ENCODE results near the gene GHDC.
"Not testable (repeated sequence)": the region's sequence is repeated elsewhere in the genome, so short reads cannot be mapped to it uniquely, and the experiment has no call there.

Gene GHDC

GRCh38 chr17:42193969-42194899 lies at the start of gene GHDC:
Gene GHDC (minus strand): TSS chr17:42194494. CDS start chr17:42193581, 913 bp downstream.
- Histone ChIP-seq H3K4me3 (ENCODE audit: low read length) (peak within 1 kb of the TSS; percentile 57), H3K9me3 (ENCODE audit: insufficient read depth, low read depth, low read length) (no peaks in the 10 kb centered on the region), H3K9ac (ENCODE audit: low read depth, low read length) (peak within 1 kb of the TSS; percentile 60), H3K36me3 (ENCODE audit: insufficient read depth, low read depth, low read length) (no peaks in the 10 kb centered on the region), H3K27ac (ENCODE audit: low read length) (no peak within 1 kb of the TSS), H3K4me1 (ENCODE audit: insufficient read depth, low read length) (no peaks in the 10 kb centered on the region; the same call in 1 of the 2 replicates), H3K27me3 (ENCODE audit: insufficient read depth, low read length) (no peaks in the 10 kb centered on the region)

DNA sequence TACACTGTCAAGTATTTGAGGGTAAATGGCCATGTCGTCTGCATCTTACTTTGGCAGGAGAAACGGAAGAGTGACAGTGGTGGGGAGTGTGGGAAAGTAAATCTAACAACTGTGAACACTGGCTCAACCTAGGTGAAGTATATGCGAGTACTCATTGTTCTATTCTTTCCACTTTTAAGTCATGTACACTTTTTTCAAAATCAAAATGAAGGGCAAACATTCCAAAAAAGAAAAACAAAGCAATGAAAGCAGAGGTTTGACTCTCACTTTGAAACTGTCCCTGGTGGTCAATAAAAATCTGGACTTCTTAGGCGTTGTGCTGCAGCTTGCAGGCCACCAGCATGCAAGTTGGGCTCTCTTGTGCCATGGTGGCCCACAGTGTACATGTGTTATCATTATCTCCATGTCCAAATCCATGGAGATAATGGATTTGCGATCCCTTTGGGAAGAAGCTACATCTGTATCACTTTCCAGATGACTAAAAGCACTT lies 49.2 kb upstream of the GHDC start:
- Histone ChIP-seq H3K9me3 (ENCODE audit: insufficient read depth, low read depth, low read length) (no peaks in the 10 kb centered on the region), H3K36me3 (ENCODE audit: insufficient read depth, low read depth, low read length) (no peaks in the 10 kb centered on the region), H3K27ac (ENCODE audit: low read length) (no peak overlapping the region), H3K4me3 (ENCODE audit: low read length) (no peak overlapping the region), H3K4me1 (ENCODE audit: insufficient read depth, low read length) (no peaks in the 10 kb centered on the region), H3K9ac (ENCODE audit: low read depth, low read length) (no peak overlapping the region), H3K27me3 (ENCODE audit: insufficient read depth, low read length) (no peaks in the 10 kb centered on the region)

DNA sequence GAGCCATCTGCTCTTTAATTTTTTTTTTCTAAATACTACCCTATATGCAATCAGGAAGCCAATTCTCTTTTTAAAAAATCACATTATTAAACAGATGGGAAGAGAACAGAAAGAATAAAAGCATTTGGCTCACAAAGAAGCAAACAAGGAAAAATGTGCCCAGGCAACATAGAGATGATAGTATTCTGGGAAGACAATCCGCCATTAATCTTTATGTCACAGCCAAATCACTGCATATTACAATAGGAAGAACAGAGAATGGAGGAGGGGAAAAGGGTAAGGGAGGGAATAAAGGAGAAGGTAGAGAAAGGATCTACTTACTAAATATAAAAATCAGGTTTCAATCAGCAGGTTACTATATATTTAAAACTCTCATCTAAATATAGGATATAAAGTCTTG lies 47.6 kb upstream of the GHDC start:
- Histone ChIP-seq H3K27me3 (ENCODE audit: insufficient read depth, low read length) (no peaks in the 10 kb centered on the region), H3K27ac (ENCODE audit: low read length) (no peak overlapping the region), H3K9ac (ENCODE audit: low read depth, low read length) (no peak overlapping the region), H3K4me3 (ENCODE audit: low read length) (no peak overlapping the region), H3K4me1 (ENCODE audit: insufficient read depth, low read length) (no peaks in the 10 kb centered on the region), H3K36me3 (ENCODE audit: insufficient read depth, low read depth, low read length) (no peaks in the 10 kb centered on the region), H3K9me3 (ENCODE audit: insufficient read depth, low read depth, low read length) (no peaks in the 10 kb centered on the region)

DNA sequence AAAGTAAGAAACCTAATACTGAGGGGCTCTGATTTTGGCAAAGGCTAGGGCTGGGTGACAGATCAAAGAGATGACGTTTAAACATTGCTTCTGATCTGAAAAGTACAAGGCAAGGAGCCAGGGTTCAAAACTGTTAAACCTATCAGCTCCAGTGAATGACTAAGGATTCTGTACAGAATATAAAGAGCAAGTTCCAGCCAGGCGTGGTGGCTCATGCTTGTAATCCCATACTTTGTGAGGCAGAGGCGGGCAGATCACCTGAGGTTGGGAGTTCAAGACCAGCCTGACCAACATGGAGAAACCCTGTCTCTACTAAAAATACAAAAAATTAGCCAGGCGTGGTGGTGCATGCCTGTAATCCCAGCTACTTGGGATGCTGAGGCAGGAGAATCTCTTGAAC lies 46.6 kb upstream of the GHDC start:
- H3K36me3 ChIP-seq (ENCODE audit: insufficient read depth, low read depth, low read length); H3K9ac ChIP-seq (ENCODE audit: low read depth, low read length); H3K4me3 ChIP-seq (ENCODE audit: low read length); H3K27ac ChIP-seq (ENCODE audit: low read length); H3K4me1 ChIP-seq (ENCODE audit: insufficient read depth, low read length); H3K27me3 ChIP-seq (ENCODE audit: insufficient read depth, low read length); H3K9me3 ChIP-seq (ENCODE audit: insufficient read depth, low read depth, low read length): not testable (repeated sequence)

GRCh38 chr17:42240201-42240600 lies 45.9 kb upstream of the GHDC start:
- Histone ChIP-seq H3K27ac (ENCODE audit: low read length) (no peak overlapping the region), H3K9me3 (ENCODE audit: insufficient read depth, low read depth, low read length) (no peaks in the 10 kb centered on the region), H3K36me3 (ENCODE audit: insufficient read depth, low read depth, low read length) (no peaks in the 10 kb centered on the region), H3K9ac (ENCODE audit: low read depth, low read length) (no peak overlapping the region), H3K4me1 (ENCODE audit: insufficient read depth, low read length) (no peaks in the 10 kb centered on the region), H3K27me3 (ENCODE audit: insufficient read depth, low read length) (no peaks in the 10 kb centered on the region), H3K4me3 (ENCODE audit: low read length) (no peak overlapping the region)

GRCh38 chr17:42239576-42239975 lies 45.3 kb upstream of the GHDC start:
- not testable (repeated sequence) for H3K9ac ChIP-seq (ENCODE audit: low read depth, low read length); H3K4me3 ChIP-seq (ENCODE audit: low read length)

GRCh38 chr17:42236760-42237159 lies 42.5 kb upstream of the GHDC start:
- Histone ChIP-seq H3K9me3 (ENCODE audit: insufficient read depth, low read depth, low read length) (no peaks in the 10 kb centered on the region), H3K36me3 (ENCODE audit: insufficient read depth, low read depth, low read length) (no peaks in the 10 kb centered on the region), H3K9ac (ENCODE audit: low read depth, low read length) (no peak overlapping the region), H3K27me3 (ENCODE audit: insufficient read depth, low read length) (no peaks in the 10 kb centered on the region), H3K4me1 (ENCODE audit: insufficient read depth, low read length) (no peaks in the 10 kb centered on the region), H3K27ac (ENCODE audit: low read length) (no peak overlapping the region), H3K4me3 (ENCODE audit: low read length) (no peak overlapping the region)

More at GRCh38 chr17:42239576-42239975, 45.3 kb upstream of the GHDC start:
- H3K9me3 ChIP-seq (ENCODE audit: insufficient read depth, low read depth, low read length); H3K36me3 ChIP-seq (ENCODE audit: insufficient read depth, low read depth, low read length); H3K27me3 ChIP-seq (ENCODE audit: insufficient read depth, low read length); H3K4me1 ChIP-seq (ENCODE audit: insufficient read depth, low read length); H3K27ac ChIP-seq (ENCODE audit: low read length): not testable (repeated sequence)

GRCh38 chr17:42233994-42234393 lies 39.7 kb upstream of the GHDC start:
- H3K27ac ChIP-seq (ENCODE audit: low read length), result no peak overlapping the region
- H3K9me3 ChIP-seq (ENCODE audit: insufficient read depth, low read depth, low read length), result no peaks in the 10 kb centered on the region; the same call in 1 of the 2 replicates
- no peak overlapping the region for H3K9ac ChIP-seq (ENCODE audit: low read depth, low read length)
- no peaks in the 10 kb centered on the region for H3K27me3 ChIP-seq (ENCODE audit: insufficient read depth, low read length)
- no peaks in the 10 kb centered on the region for H3K36me3 ChIP-seq (ENCODE audit: insufficient read depth, low read depth, low read length)
- no peak overlapping the region for H3K4me3 ChIP-seq (ENCODE audit: low read length)
- no peaks in the 10 kb centered on the region for H3K4me1 ChIP-seq (ENCODE audit: insufficient read depth, low read length)

- H3K4me1 ChIP-seq (ENCODE audit: insufficient read depth, low read length), result no peaks in the 10 kb centered on the region
- no peak overlapping the region for H3K9ac ChIP-seq (ENCODE audit: low read depth, low read length)
- no peaks in the 10 kb centered on the region for H3K27me3 ChIP-seq (ENCODE audit: insufficient read depth, low read length)
- H3K36me3 ChIP-seq (ENCODE audit: insufficient read depth, low read depth, low read length), result no peaks in the 10 kb centered on the region
- H3K4me3 ChIP-seq (ENCODE audit: low read length), result no peak overlapping the region
- H3K27ac ChIP-seq (ENCODE audit: low read length), result no peak overlapping the region
- H3K9me3 ChIP-seq (ENCODE audit: insufficient read depth, low read depth, low read length), result no peaks in the 10 kb centered on the region; the same call in 1 of the 2 replicates
Observed at GRCh38 chr17:42233156-42233555, 38.9 kb upstream of the GHDC start.

DNA sequence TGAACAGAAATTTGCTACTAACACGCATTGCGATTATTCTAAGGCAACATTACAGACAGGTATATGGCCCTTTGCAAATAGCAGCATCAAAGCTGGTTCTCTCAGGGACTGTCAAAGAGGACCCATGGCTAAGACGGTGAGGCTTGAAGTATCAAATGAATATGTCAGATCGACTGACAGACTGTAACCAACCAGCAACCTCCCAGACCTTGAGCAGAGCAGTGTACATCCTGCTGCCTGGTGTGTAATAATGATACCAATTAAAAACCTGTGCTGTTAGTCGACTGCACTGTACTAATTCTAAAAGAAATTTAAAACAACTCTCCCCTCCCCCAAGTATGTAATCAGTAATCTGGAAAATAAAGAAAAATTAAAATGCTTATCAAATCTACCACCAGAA lies 35.9 kb upstream of the GHDC start:
- Histone ChIP-seq H3K4me1 (ENCODE audit: insufficient read depth, low read length) (no peaks in the 10 kb centered on the region), H3K9ac (ENCODE audit: low read depth, low read length) (no peak overlapping the region), H3K4me3 (ENCODE audit: low read length) (no peak overlapping the region), H3K27ac (ENCODE audit: low read length) (no peak overlapping the region), H3K36me3 (ENCODE audit: insufficient read depth, low read depth, low read length) (no peaks in the 10 kb centered on the region), H3K27me3 (ENCODE audit: insufficient read depth, low read length) (no peaks in the 10 kb centered on the region), H3K9me3 (ENCODE audit: insufficient read depth, low read depth, low read length) (no peaks in the 10 kb centered on the region; the same call in 1 of the 2 replicates)

GRCh38 chr17:42227849-42228700 lies 33.8 kb upstream of the GHDC start:
- Histone ChIP-seq H3K4me3 (ENCODE audit: low read length) (no peak overlapping the region), H3K9ac (ENCODE audit: low read depth, low read length) (no peak overlapping the region), H3K36me3 (ENCODE audit: insufficient read depth, low read depth, low read length) (peaks cover 8% of the 10 kb centered on the region), H3K9me3 (ENCODE audit: insufficient read depth, low read depth, low read length) (no peaks in the 10 kb centered on the region; the same call in 1 of the 2 replicates), H3K27me3 (ENCODE audit: insufficient read depth, low read length) (no peaks in the 10 kb centered on the region), H3K4me1 (ENCODE audit: insufficient read depth, low read length) (no peaks in the 10 kb centered on the region), H3K27ac (ENCODE audit: low read length) (no peak overlapping the region)
